Fibroblast of lung (primary cell): Measurements from ENCODE around the gene GABRG3. TPM values are rescaled to one million over a fixed set of nuclear protein-coding genes. Genes with fewer than 3 reads are reported as not detected.

Source experiments
- DNase-seq, 2 donors: peaks; one replicate each; pipeline versions ENCODE4 v3.0.0 to v3.0.0-alpha.2; 2010; ENCODE audit warnings: low read depth in 2 of 2
- H2AFZ ChIP-seq: 2 replicates; pipeline ENCODE4 v1.5.1; 2012; ENCODE audit warnings: low read length, control low read depth, inconsistent platforms
- H3K27ac ChIP-seq: 2 replicates; pipeline ENCODE4 v1.5.1; 2011; ENCODE audit warnings: low read length, control low read depth; ENCODE audit not compliant: insufficient read depth
- H3K27me3 ChIP-seq: 2 replicates; pipeline ENCODE4 v1.5.1; 2011; ENCODE audit warnings: mild to moderate bottlenecking, low read length; ENCODE audit not compliant: control insufficient read depth, insufficient read depth
- H3K36me3 ChIP-seq: 2 replicates; pipeline ENCODE4 v1.5.1; 2011; ENCODE audit warnings: low read length; ENCODE audit not compliant: control insufficient read depth, insufficient read depth
- H3K4me1 ChIP-seq: 2 replicates; pipeline ENCODE4 v1.5.1; 2011; ENCODE audit warnings: low read length; ENCODE audit not compliant: control insufficient read depth, insufficient read depth; ENCODE audit errors: extremely low read depth
- H3K4me2 ChIP-seq: 2 replicates; pipeline ENCODE4 v1.5.1; 2011; ENCODE audit warnings: low read length, control low read depth; ENCODE audit not compliant: insufficient read depth; ENCODE audit errors: extremely low read depth
- H3K4me3 ChIP-seq, 4 experiments: fragments of 200-600 bp in 1 of 4; sonication (generic) in 1 of 4; replicated peaks in 1 of 4; 2 replicates each; pipeline ENCODE4 v1.5.1; 2011 to 2016; ENCODE audit warnings: low read length in 4 of 4, low read depth in 3 of 4, mild to moderate bottlenecking in 3 of 4, control low read depth in 2 of 4, inconsistent platforms in 1 of 4, mixed read lengths in 1 of 4; ENCODE audit not compliant: insufficient read depth in 1 of 4; ENCODE audit errors: control extremely low read depth in 1 of 4
- H3K79me2 ChIP-seq: 2 replicates; pipeline ENCODE4 v1.5.1; 2012; ENCODE audit warnings: mild to moderate bottlenecking, low read length, inconsistent platforms; ENCODE audit not compliant: control insufficient read depth, insufficient read depth
- H3K9ac ChIP-seq: 2 replicates; pipeline ENCODE4 v1.5.1; 2011; ENCODE audit warnings: mild to moderate bottlenecking, low read length, control low read depth; ENCODE audit not compliant: insufficient read depth
- H3K9me3 ChIP-seq: 2 replicates; pipeline ENCODE4 v1.5.1; 2012; ENCODE audit warnings: low read depth, low read length; ENCODE audit not compliant: control insufficient read depth, insufficient read depth
- H4K20me1 ChIP-seq: 2 replicates; pipeline ENCODE4 v1.5.1; 2011; ENCODE audit warnings: low read length; ENCODE audit not compliant: control insufficient read depth, insufficient read depth; ENCODE audit errors: extremely low read depth
- EZH2 ChIP-seq: IDR thresholded peaks from 2 replicates; pipeline ENCODE4 v1.5.1; 2012; ENCODE audit warnings: low read length, control low read depth, mild to moderate bottlenecking; ENCODE audit errors: missing control alignments
- polyA plus RNA-seq, 2 donors: library from polyadenylated mRNA; depleted of rRNA in 1 of 2; stranded (reverse) in 1 of 2; unstranded in 1 of 2; fragments of >200 nt; gene quantifications; 2 replicates each; pipeline ENCODE4 v1.2.1, GENCODE V29; 2011 to 2012; ENCODE audit warnings: missing spikeins in 1 of 2
- total RNA-seq: library from RNA; depleted of rRNA; stranded (reverse); fragments of >200 nt; gene quantifications from 2 replicates; pipeline ENCODE4 v1.2.1, GENCODE V29; 2014
- TF ChIP-seq, protein P1 (sequence below), 2 donors: IDR thresholded peaks in 1 of 2; conservative IDR thresholded peaks in 1 of 2; 1 replicate in 1 of 2; 2 replicates in 1 of 2; pipeline ENCODE4 v1.5.1; 2011 to 2012; ENCODE audit warnings: low read length in 2 of 2, control low read depth in 1 of 2, inconsistent platforms in 1 of 2, low read depth in 1 of 2, mild to moderate bottlenecking in 1 of 2

Gene GABRG3
- total and polyA plus RNA-seq, 2 donors (not counting 1 experiment from before 2014, with no cell fraction given) = not detected

DNA sequence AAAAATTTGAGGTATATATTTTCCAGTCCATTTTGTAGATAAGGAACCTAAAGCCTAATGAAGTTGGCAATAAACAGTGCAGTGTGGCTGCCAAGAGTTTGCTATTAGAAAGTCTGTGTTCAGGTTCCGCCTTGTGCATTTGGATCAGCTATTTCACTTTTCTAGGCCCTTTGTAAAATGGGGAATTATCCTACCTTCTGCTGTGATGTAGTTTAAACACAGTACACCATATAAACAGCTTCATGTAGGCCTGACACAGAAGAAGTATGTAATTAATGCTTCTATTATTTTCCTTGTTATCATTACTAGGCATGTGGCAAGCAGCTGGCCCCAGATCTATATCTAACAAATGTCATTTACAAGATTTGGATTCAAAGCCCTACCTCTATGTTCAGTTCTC, 456.3 kb downstream of the GABRG3 start:
- H3K9me3 ChIP-seq = no peaks in the 10 kb centered on the region
- H3K79me2 ChIP-seq = no peaks in the 10 kb centered on the region
- no peak for DNase-seq
- no peaks in the 10 kb centered on the region for H3K4me1 ChIP-seq
- no peaks in the 10 kb centered on the region for H3K36me3 ChIP-seq
- no peak overlapping the region for H3K9ac ChIP-seq
- no peaks in the 10 kb centered on the region for H3K27me3 ChIP-seq
- TF ChIP-seq, protein P1, sequence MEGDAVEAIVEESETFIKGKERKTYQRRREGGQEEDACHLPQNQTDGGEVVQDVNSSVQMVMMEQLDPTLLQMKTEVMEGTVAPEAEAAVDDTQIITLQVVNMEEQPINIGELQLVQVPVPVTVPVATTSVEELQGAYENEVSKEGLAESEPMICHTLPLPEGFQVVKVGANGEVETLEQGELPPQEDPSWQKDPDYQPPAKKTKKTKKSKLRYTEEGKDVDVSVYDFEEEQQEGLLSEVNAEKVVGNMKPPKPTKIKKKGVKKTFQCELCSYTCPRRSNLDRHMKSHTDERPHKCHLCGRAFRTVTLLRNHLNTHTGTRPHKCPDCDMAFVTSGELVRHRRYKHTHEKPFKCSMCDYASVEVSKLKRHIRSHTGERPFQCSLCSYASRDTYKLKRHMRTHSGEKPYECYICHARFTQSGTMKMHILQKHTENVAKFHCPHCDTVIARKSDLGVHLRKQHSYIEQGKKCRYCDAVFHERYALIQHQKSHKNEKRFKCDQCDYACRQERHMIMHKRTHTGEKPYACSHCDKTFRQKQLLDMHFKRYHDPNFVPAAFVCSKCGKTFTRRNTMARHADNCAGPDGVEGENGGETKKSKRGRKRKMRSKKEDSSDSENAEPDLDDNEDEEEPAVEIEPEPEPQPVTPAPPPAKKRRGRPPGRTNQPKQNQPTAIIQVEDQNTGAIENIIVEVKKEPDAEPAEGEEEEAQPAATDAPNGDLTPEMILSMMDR (conservative IDR thresholded peaks at IDR 0.05 in 1 of 2, IDR thresholded peaks at IDR 0.05 in 1 of 2; ENCODE audit: low read depth in 1 of 2, low read length in 2 of 2) = no peak
- TF ChIP-seq EZH2 = no peak
- H3K4me3 ChIP-seq = no peak overlapping the region
- no peak overlapping the region for H3K27ac ChIP-seq
- no peak overlapping the region for H2AFZ ChIP-seq
- no peaks in the 10 kb centered on the region for H4K20me1 ChIP-seq
- no peak overlapping the region for H3K4me2 ChIP-seq

DNA sequence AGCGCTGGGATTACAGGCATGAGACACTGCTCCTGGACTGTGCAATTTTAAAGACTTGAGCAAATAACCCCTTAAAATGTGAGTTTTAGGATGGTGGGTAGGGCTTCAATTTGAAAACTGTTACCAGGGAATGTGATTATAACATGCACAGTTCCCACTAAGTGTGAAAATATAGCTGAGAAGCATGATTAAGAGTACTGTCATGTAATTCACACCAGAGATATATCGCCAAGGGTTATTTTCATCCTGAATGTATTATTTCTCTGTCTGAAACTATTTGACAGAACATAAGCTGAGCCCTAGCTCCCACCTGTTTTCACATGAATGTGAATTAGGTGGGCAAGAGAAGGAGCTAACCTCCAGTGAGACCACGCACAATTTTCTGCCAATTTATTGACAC, 457.2 kb downstream of the GABRG3 start:
- Histone ChIP-seq H3K4me2 (no peak overlapping the region), H3K4me1 (no peaks in the 10 kb centered on the region), H3K9ac (no peak overlapping the region), H4K20me1 (no peaks in the 10 kb centered on the region), H3K27ac (no peak overlapping the region), H2AFZ (no peak overlapping the region), H3K9me3 (no peaks in the 10 kb centered on the region), H3K4me3 (no peak overlapping the region), H3K36me3 (no peaks in the 10 kb centered on the region), H3K27me3 (no peaks in the 10 kb centered on the region), H3K79me2 (no peaks in the 10 kb centered on the region)
- DNase-seq = no peak
- no peak for TF ChIP-seq EZH2
- TF ChIP-seq, protein P1 (conservative IDR thresholded peaks at IDR 0.05 in 1 of 2, IDR thresholded peaks at IDR 0.05 in 1 of 2; ENCODE audit: low read depth in 1 of 2, low read length in 2 of 2) = no peak

DNA sequence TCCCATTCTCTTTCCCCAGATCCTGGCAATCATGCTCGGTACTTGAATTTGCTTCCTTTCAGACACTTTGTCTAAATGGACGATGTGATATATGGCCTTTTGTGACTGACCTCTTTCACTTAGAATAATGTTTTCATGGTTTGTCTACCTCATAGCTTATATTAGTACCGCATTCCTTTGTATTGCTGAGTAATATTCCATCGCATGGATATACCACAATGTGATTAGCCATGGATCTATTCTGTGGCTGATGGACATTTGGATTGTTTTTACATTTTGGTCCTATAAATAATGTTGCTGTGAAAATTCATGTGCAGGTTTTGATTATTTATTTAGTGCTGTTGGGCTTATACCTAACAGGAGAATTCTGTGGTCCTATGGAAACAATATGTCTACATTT, 458.6 kb downstream of the GABRG3 start:
- Histone ChIP-seq H3K9me3 (no peaks in the 10 kb centered on the region), H2AFZ (no peak overlapping the region), H3K27me3 (no peaks in the 10 kb centered on the region), H4K20me1 (no peaks in the 10 kb centered on the region), H3K4me3 (no peak overlapping the region), H3K36me3 (no peaks in the 10 kb centered on the region), H3K4me2 (no peak overlapping the region), H3K9ac (no peak overlapping the region), H3K27ac (no peak overlapping the region), H3K4me1 (no peaks in the 10 kb centered on the region), H3K79me2 (no peaks in the 10 kb centered on the region)
- TF ChIP-seq, protein P1 (conservative IDR thresholded peaks at IDR 0.05 in 1 of 2, IDR thresholded peaks at IDR 0.05 in 1 of 2; ENCODE audit: low read depth in 1 of 2, low read length in 2 of 2) = no peak
- TF ChIP-seq EZH2 = no peak
- DNase-seq = no peak
